Tibial nerve (tissue), 4 donors: Measurements from ENCODE around the gene ZNF148. TPM values are rescaled to one million over a fixed set of nuclear protein-coding genes. Genes with fewer than 3 reads are reported as not detected.

Source experiments
- DNase-seq, 2 donors: peaks; one replicate each; pipeline ENCODE4 v3.0.0-alpha.2; 2019; ENCODE audit warnings: low spot score in 2 of 2
- H3K27ac ChIP-seq, 4 donors: fragments of 200-600 bp; sonication (generic) in 3 of 4; one replicate each; pipeline ENCODE4 v1.5.1; 2017 to 2019; ENCODE audit warnings: mild to moderate bottlenecking in 1 of 4
- H3K27me3 ChIP-seq, 2 donors: fragments of 200-600 bp; sonication (generic) in 1 of 2; one replicate each; pipeline versions ENCODE4 v1.5.1 to v1.6.0; 2017 to 2019
- H3K36me3 ChIP-seq, 3 donors: fragments of 200-600 bp; sonication (generic); one replicate each; pipeline ENCODE4 v1.5.1; 2018 to 2019
- H3K4me1 ChIP-seq, 4 donors: fragments of 200-600 bp; sonication (generic) in 3 of 4; one replicate each; pipeline ENCODE4 v1.5.1; 2017 to 2019
- H3K4me3 ChIP-seq, 4 donors: fragments of 200-600 bp; sonication (generic) in 3 of 4; one replicate each; pipeline ENCODE4 v1.5.1; 2017 to 2019; ENCODE audit warnings: mild to moderate bottlenecking in 1 of 4, moderate library complexity in 1 of 4
- H3K9me3 ChIP-seq, 4 donors: fragments of 200-600 bp; sonication (generic) in 3 of 4; one replicate each; pipeline ENCODE4 v1.5.1; 2017 to 2019
- EP300 ChIP-seq, 2 donors: sonication (generic); formaldehyde crosslinking; IDR thresholded peaks; one replicate each; pipeline ENCODE4 v1.6.1; 2017; ENCODE audit warnings: antibody characterized with exemption in 2 of 2, mild to moderate bottlenecking in 1 of 2
- POLR2A ChIP-seq, 2 donors: fragments of 450-650 bp; IDR thresholded peaks; one replicate each; pipeline ENCODE4 v1.6.1; 2017; ENCODE audit warnings: antibody characterized with exemption in 2 of 2, mild to moderate bottlenecking in 2 of 2, moderate library complexity in 2 of 2
- WGBS, 2 donors: methylation state at CpG; one replicate each; pipeline ENCODE4 v1.1.5; 2018; 5-methylcytosine and 5-hydroxymethylcytosine counted together
- total RNA-seq, 4 donors: library from RNA; depleted of rRNA; stranded (reverse); fragments of >200 nt; gene quantifications; one replicate each; pipeline ENCODE4 v1.1.0, GENCODE V29; 2016
- TF ChIP-seq, protein P1 (sequence below), 5 experiments: fragments of 200-600 bp in 3 of 5; fragments of 450-650 bp in 2 of 5; sonication (generic) in 3 of 5; IDR thresholded peaks; one replicate each; pipeline ENCODE4 v1.5.1; 2016 to 2019; ENCODE audit warnings: antibody characterized with exemption in 5 of 5, mild to moderate bottlenecking in 3 of 5, moderate library complexity in 2 of 5

Gene ZNF148
- total RNA-seq, 4 donors from 2014 or later: 19.5 to 28.0 (median 24.0) TPM

DNA sequence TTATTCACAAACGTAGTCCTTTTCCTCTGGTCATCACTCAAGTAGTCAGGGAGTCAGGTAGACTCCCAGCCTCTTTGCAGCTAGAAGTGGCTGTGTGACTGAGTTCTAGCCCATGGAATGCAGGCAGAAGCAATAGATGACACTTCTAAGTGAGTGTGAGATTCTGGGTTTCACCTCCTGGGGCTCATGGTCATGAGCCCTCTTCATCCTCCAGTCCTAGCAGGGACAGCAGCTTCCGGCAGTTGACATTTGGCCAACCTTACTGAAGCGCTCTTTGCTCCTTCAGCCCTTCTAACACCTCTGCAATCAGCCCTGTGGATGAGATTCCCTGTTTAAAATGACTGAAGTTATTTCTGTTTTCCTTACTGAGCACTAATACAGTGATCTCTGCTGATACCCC lies 184.3 kb downstream of the ZNF148 start:
- 73 to 78% methylated on average over 3 of the region's 3 CpGs for WGBS, 2 donors

DNA sequence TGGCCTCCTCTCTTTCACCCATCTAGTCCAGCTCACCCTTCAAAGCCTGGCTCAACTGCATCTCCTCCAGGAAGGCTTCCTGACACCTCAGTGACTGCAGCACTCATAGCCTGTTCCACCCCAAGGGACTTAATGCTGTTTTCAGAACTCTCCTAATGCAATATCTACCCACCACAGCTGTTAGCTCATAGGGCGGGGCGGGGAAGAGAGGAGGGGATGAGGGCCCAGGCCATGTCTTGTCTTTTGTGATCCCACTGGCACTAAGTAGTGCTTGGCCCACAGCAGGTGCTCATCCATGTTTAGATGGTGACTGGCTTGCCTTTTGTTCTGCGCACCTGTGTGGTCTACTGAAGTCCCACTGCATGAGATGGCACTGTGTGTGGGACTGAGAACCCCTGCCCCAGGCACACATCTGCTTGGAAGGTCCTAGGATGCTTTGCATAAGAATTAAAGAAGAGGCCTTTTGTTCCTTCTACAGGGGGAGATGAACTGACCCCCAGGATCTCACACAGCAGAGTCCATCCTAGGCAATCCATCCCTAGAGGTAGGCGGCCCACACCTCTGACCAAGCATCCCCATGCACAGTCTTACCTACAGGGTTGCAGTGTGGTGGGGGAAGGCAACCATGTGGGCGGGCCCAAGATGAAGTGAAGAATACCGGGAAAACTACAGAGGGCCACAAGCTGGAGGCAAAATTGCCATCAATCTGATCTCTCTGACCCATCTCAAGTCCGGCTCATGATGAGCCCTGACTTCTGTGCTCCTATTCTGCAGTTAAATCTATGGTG lies 185.6 kb downstream of the ZNF148 start:
- no peak overlapping the region for H3K27ac ChIP-seq
- H3K4me3 ChIP-seq: no peak overlapping the region
- TF ChIP-seq, protein P1, sequence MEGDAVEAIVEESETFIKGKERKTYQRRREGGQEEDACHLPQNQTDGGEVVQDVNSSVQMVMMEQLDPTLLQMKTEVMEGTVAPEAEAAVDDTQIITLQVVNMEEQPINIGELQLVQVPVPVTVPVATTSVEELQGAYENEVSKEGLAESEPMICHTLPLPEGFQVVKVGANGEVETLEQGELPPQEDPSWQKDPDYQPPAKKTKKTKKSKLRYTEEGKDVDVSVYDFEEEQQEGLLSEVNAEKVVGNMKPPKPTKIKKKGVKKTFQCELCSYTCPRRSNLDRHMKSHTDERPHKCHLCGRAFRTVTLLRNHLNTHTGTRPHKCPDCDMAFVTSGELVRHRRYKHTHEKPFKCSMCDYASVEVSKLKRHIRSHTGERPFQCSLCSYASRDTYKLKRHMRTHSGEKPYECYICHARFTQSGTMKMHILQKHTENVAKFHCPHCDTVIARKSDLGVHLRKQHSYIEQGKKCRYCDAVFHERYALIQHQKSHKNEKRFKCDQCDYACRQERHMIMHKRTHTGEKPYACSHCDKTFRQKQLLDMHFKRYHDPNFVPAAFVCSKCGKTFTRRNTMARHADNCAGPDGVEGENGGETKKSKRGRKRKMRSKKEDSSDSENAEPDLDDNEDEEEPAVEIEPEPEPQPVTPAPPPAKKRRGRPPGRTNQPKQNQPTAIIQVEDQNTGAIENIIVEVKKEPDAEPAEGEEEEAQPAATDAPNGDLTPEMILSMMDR (IDR thresholded peaks at IDR 0.05): no peak
- no peak for TF ChIP-seq POLR2A (IDR thresholded peaks at IDR 0.05)
- no peak for TF ChIP-seq EP300 (IDR thresholded peaks at IDR 0.05)
- no peaks in the 10 kb centered on the region for H3K9me3 ChIP-seq
- no peak for DNase-seq
- no peaks in the 10 kb centered on the region for H3K27me3 ChIP-seq
- no peaks in the 10 kb centered on the region for H3K36me3 ChIP-seq
- 94% methylated on average over 7 of the region's 7 CpGs for WGBS, 2 donors
- peaks cover 0 to 16% (median 5%) of the 10 kb centered on the region in 4 donors for H3K4me1 ChIP-seq

More for the DNA sequence above, 184.3 kb downstream of the ZNF148 start:
- no peak overlapping the region for H3K4me3 ChIP-seq
- H3K27me3 ChIP-seq: no peaks in the 10 kb centered on the region
- H3K27ac ChIP-seq: no peak overlapping the region
- H3K36me3 ChIP-seq: no peaks in the 10 kb centered on the region
- peaks cover 0 to 16% (median 4%) of the 10 kb centered on the region in 4 donors for H3K4me1 ChIP-seq
- no peak for DNase-seq
- H3K9me3 ChIP-seq: no peaks in the 10 kb centered on the region
- TF ChIP-seq POLR2A (IDR thresholded peaks at IDR 0.05) (no peak), EP300 (IDR thresholded peaks at IDR 0.05) (no peak)
- TF ChIP-seq, protein P1 (IDR thresholded peaks at IDR 0.05): no peak

DNA sequence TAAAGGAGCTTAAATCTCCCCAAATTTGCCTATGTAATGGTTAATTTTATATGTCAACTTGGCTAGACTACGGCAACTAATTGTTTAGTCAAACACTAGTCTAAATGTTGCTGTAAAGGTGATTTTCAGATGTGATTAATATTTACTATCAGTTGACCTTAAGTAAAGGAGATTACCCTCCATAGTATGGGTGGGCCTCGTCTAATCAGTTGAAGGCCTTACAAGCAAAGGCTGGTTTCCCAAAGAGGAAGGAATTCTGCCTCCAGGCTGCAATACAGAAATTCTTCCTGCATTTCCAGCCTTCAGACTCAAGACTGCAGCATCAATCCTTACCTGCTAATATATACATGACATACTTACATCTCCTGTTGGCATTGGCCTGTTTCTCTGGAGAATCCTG lies 186.2 kb downstream of the ZNF148 start:
- no peaks in the 10 kb centered on the region for H3K9me3 ChIP-seq
- no peak for TF ChIP-seq EP300 (IDR thresholded peaks at IDR 0.05)
- TF ChIP-seq, protein P1 (IDR thresholded peaks at IDR 0.05): no peak
- TF ChIP-seq POLR2A (IDR thresholded peaks at IDR 0.05): no peak
- H3K27ac ChIP-seq: no peak overlapping the region
- DNase-seq: no peak
- WGBS, 2 donors: 95 to 96% methylated on average over 2 of the region's 2 CpGs
- H3K4me3 ChIP-seq: no peak overlapping the region
- H3K27me3 ChIP-seq: no peaks in the 10 kb centered on the region
- H3K4me1 ChIP-seq: peaks cover 0 to 14% (median 5%) of the 10 kb centered on the region in 4 donors
- no peaks in the 10 kb centered on the region for H3K36me3 ChIP-seq

DNA sequence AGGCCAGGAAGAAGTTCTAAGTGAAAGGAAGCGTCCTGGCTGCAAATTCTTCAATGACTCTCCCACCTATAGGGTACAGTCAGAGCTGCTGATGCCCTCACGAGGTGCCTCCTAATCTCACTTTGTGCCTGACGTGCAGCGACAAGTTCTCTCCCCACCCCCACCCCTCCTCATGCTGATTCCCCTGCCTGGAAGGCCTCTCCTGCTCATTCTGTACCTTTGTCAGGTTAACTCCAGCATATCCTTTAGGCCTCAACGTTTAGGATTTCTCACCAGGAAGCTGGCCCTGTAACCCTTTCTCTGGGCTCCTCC lies 187.6 kb downstream of the ZNF148 start:
- 75 to 77% methylated on average over 5 of the region's 5 CpGs for WGBS, 2 donors
- Histone ChIP-seq H3K4me1 (peaks cover 0 to 14% (median 5%) of the 10 kb centered on the region in 4 donors), H3K9me3 (no peaks in the 10 kb centered on the region), H3K4me3 (no peak overlapping the region), H3K27ac (no peak overlapping the region), H3K36me3 (no peaks in the 10 kb centered on the region), H3K27me3 (no peaks in the 10 kb centered on the region)
- DNase-seq: no peak
- TF ChIP-seq EP300 (IDR thresholded peaks at IDR 0.05) (no peak), POLR2A (IDR thresholded peaks at IDR 0.05) (no peak)

DNA sequence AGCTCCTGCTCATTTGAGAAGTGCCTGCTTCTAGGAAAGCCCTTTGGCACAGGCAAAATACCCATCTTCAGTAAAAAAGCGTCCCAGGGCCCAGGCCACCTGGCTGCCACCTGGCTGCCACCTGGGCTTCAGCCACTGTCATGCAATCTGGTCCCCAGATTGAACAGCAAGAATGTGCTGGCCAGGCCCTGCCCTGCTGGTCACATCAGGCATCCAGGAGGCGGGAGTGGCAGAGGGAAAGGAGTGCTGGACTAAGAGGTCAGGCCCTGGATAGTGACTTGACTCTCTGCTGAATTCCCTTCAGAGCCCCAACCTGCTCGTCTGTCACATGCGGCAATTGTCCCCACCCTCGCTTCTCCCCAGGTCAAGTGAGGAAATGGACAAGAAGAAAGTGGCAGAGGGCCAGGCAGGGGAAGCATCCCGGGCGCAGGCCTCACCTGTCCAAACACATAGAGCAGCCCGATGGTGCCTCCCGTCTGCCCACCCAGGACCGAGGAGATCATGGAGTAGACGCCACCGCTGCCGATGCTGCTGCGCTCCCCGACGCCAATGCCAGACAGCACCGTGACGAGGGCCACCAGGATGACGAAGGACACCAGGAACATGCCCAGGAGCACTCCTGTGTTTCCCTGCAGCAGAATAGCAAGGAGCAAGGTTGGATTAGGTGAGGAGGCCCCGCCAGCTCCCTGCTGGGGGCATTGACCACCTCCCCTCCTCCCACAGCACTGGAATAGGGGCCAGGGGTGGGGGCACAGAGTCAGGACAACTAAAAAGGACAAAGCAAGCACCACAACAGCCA lies 188.1 kb downstream of the ZNF148 start:
- TF ChIP-seq, protein P1 (IDR thresholded peaks at IDR 0.05): no peak
- TF ChIP-seq EP300 (IDR thresholded peaks at IDR 0.05): no peak
- no peak for TF ChIP-seq POLR2A (IDR thresholded peaks at IDR 0.05)

More for the DNA sequence above, 188.1 kb downstream of the ZNF148 start:
- H3K36me3 ChIP-seq: no peaks in the 10 kb centered on the region
- no peaks in the 10 kb centered on the region for H3K27me3 ChIP-seq
- H3K27ac ChIP-seq: no peak overlapping the region
- WGBS, 2 donors: 88 to 94% methylated on average over 18 to 19 of the region's 20 CpGs
- H3K4me1 ChIP-seq: peaks cover 0 to 14% (median 5%) of the 10 kb centered on the region in 4 donors
- DNase-seq: no peak
- H3K9me3 ChIP-seq: no peaks in the 10 kb centered on the region
- H3K4me3 ChIP-seq: no peak overlapping the region
